Neural cell (in vitro differentiated cells): ENCODE measurements around the gene WWC1. TPM values are rescaled to one million over a fixed set of nuclear protein-coding genes. Genes with fewer than 3 reads are reported as not detected.

Experiments used
- H2AFZ ChIP-seq: fragments of 200-600, 300-800 bp; sonication (generic), shearing (Covaris generic); 2 replicates; pipeline ENCODE4 v1.6.0; 2014; ENCODE audit warnings: low read depth, mild to moderate bottlenecking, antibody characterized with exemption, low read length, moderate library complexity
- H3F3A ChIP-seq: fragments of 200-600 bp; shearing (Covaris generic); 2 replicates; pipeline ENCODE4 v1.6.1; 2016; ENCODE audit warnings: mild to moderate bottlenecking, moderate library complexity, mixed read lengths, antibody characterized with exemption, low read length; ENCODE audit not compliant: insufficient read depth, poor library complexity, severe bottlenecking
- H3K27ac ChIP-seq: fragments of 200-600, 300-800 bp; sonication (generic), shearing (Covaris generic); 2 replicates; pipeline ENCODE4 v1.5.1; 2014; ENCODE audit warnings: mild to moderate bottlenecking, low read length, moderate library complexity
- H3K27me3 ChIP-seq: fragments of 300-800, 200-600 bp; sonication (generic), shearing (Covaris generic); 2 replicates; pipeline ENCODE4 v1.6.0; 2014; ENCODE audit warnings: mild to moderate bottlenecking, low read depth, low read length, moderate library complexity; ENCODE audit not compliant: insufficient read depth
- H3K36me3 ChIP-seq: fragments of 300-800, 200-600 bp; sonication (generic), shearing (Covaris generic); 2 replicates; pipeline ENCODE4 v1.5.1; 2014; ENCODE audit warnings: mild to moderate bottlenecking, antibody characterized with exemption, low read length, moderate library complexity; ENCODE audit not compliant: insufficient read depth
- H3K4me2 ChIP-seq: fragments of 300-800, 200-600 bp; sonication (generic), shearing (Covaris generic); 2 replicates; pipeline ENCODE4 v1.6.0; 2014; ENCODE audit warnings: mild to moderate bottlenecking, low read length
- H3K4me3 ChIP-seq: fragments of 300-800, 200-600 bp; sonication (generic), shearing (Covaris generic); 2 replicates; pipeline ENCODE4 v1.5.1; 2014; ENCODE audit warnings: mild to moderate bottlenecking, low read length, moderate library complexity
- H3K79me2 ChIP-seq: fragments of 200-600 bp; shearing (Covaris generic); replicated peaks from 2 replicates; pipeline ENCODE4 v1.6.0; 2014; ENCODE audit warnings: mild to moderate bottlenecking, low read length, moderate library complexity; ENCODE audit not compliant: insufficient read depth
- H3K9ac ChIP-seq: fragments of 300-800, 200-600 bp; sonication (generic), shearing (Covaris generic); 2 replicates; pipeline ENCODE4 v1.6.1; 2016; ENCODE audit warnings: mild to moderate bottlenecking, low read length, mixed read lengths
- H3K9me2 ChIP-seq: fragments of 200-600 bp; shearing (Covaris generic); 2 replicates; pipeline ENCODE4 v1.6.1; 2016; ENCODE audit warnings: mild to moderate bottlenecking, low read length, mixed read lengths; ENCODE audit not compliant: insufficient read depth
- H3K9me3 ChIP-seq: fragments of 200-600, 300-800 bp; sonication (generic), shearing (Covaris generic); 2 replicates; pipeline ENCODE4 v1.6.1; 2016; ENCODE audit warnings: mild to moderate bottlenecking, mixed run types, low read length, moderate library complexity, mixed read lengths
- H4K20me1 ChIP-seq: fragments of 200-600 bp; shearing (Covaris generic); 2 replicates; pipeline ENCODE4 v1.6.1; 2016; ENCODE audit warnings: mild to moderate bottlenecking, mixed run types; ENCODE audit not compliant: insufficient read depth
- CTCF ChIP-seq: fragments of 450-650 bp; IDR thresholded peaks from 2 replicates; pipeline ENCODE4 v1.5.1; 2014; ENCODE audit warnings: antibody characterized with exemption, mild to moderate bottlenecking, moderate library complexity; ENCODE audit not compliant: poor library complexity, severe bottlenecking
- EP300 ChIP-seq: fragments of 450-650 bp; conservative IDR thresholded peaks from 2 replicates; pipeline ENCODE4 v1.6.1; 2014; ENCODE audit warnings: antibody characterized with exemption, mild to moderate bottlenecking, moderate library complexity; ENCODE audit not compliant: poor library complexity, severe bottlenecking
- EZH2 ChIP-seq: fragments of 200-600, 300-800 bp; shearing (Covaris generic), sonication (generic); IDR thresholded peaks from 2 replicates; pipeline ENCODE4 v1.6.1; 2014; ENCODE audit warnings: antibody characterized with exemption, low read length, borderline replicate concordance, mild to moderate bottlenecking; ENCODE audit not compliant: insufficient read depth, poor library complexity, severe bottlenecking
- MXI1 ChIP-seq: fragments of 450-650 bp; conservative IDR thresholded peaks from 2 replicates; pipeline ENCODE4 v1.6.1; 2014; ENCODE audit warnings: antibody characterized with exemption, mild to moderate bottlenecking; ENCODE audit not compliant: poor library complexity, severe bottlenecking
- POLR2AphosphoS5 ChIP-seq: IDR thresholded peaks from 2 replicates; pipeline ENCODE4 v1.6.1; 2012
- RAD21 ChIP-seq: fragments of 450-650 bp; conservative IDR thresholded peaks from 2 replicates; pipeline ENCODE4 v1.6.1; 2014; ENCODE audit warnings: antibody characterized with exemption, mild to moderate bottlenecking, moderate library complexity
- REST ChIP-seq: IDR thresholded peaks from 2 replicates; pipeline ENCODE4 v1.6.1; 2012; ENCODE audit warnings: borderline replicate concordance
- SMC3 ChIP-seq: fragments of 450-650 bp; conservative IDR thresholded peaks from 2 replicates; pipeline ENCODE4 v1.6.1; 2014; ENCODE audit warnings: antibody characterized with exemption, mild to moderate bottlenecking, moderate library complexity; ENCODE audit not compliant: poor library complexity
- TAF1 ChIP-seq: IDR thresholded peaks from 2 replicates; pipeline ENCODE4 v1.6.1; 2012; ENCODE audit warnings: low read depth
- polyA plus RNA-seq: library from polyadenylated mRNA; depleted of rRNA; stranded (reverse); fragments of >200 nt; gene quantifications from 2 replicates; pipeline ENCODE4 v1.2.3, GENCODE V29; 2014

WWC1 gene
- polyA plus RNA-seq, 1 donor from 2014 or later = 0.97 TPM

- H3K27ac ChIP-seq = no peak overlapping the region
- H4K20me1 ChIP-seq = no peaks in the 10 kb centered on the region
- no peaks in the 10 kb centered on the region for H3K79me2 ChIP-seq
- no peak overlapping the region for H3K4me3 ChIP-seq
- H3F3A ChIP-seq = no peaks in the 10 kb centered on the region
- H3K9me2 ChIP-seq = no peaks in the 10 kb centered on the region
- no peaks in the 10 kb centered on the region for H3K36me3 ChIP-seq
- H3K9ac ChIP-seq = no peak overlapping the region
- no peak overlapping the region for H3K4me2 ChIP-seq
- no peaks in the 10 kb centered on the region for H3K9me3 ChIP-seq
- TF ChIP-seq TAF1 (no peak), CTCF (no peak), REST (no peak), POLR2AphosphoS5 (no peak), EZH2 (no peak), MXI1 (no peak), EP300 (no peak), SMC3 (no peak), RAD21 (no peak)
- no peaks in the 10 kb centered on the region for H3K27me3 ChIP-seq
- no peak overlapping the region for H2AFZ ChIP-seq
These were observed 132.5 kb downstream of the WWC1 start for GRCh38 chr5:168423971-168424370.

GRCh38 chr5:168424594-168425323 is 133.3 kb downstream of the WWC1 start:
- no peaks in the 10 kb centered on the region for H3K9me2 ChIP-seq
- no peaks in the 10 kb centered on the region for H3K27me3 ChIP-seq

More at GRCh38 chr5:168424594-168425323, 133.3 kb downstream of the WWC1 start:
- H3F3A ChIP-seq = no peaks in the 10 kb centered on the region
- no peak overlapping the region for H3K9ac ChIP-seq
- H3K9me3 ChIP-seq = no peaks in the 10 kb centered on the region
- H4K20me1 ChIP-seq = no peaks in the 10 kb centered on the region
- H3K36me3 ChIP-seq = no peaks in the 10 kb centered on the region
- H3K27ac ChIP-seq = no peak overlapping the region
- no peak overlapping the region for H2AFZ ChIP-seq
- no peak overlapping the region for H3K4me3 ChIP-seq
- no peaks in the 10 kb centered on the region for H3K79me2 ChIP-seq
- no peak overlapping the region for H3K4me2 ChIP-seq
- TF ChIP-seq RAD21 = no peak
- TF ChIP-seq EP300 = no peak
